GM12865 (cell line): ENCODE measurements around the gene AGTPBP1.

Experiments used
- DNase-seq: peaks from one replicate; pipeline ENCODE4 v3.0.0; 2010; ENCODE audit warnings: low read depth
- H3K4me3 ChIP-seq: 2 replicates; pipeline ENCODE4 v1.5.1; 2011; ENCODE audit warnings: mild to moderate bottlenecking, low read depth, low read length, control low read depth
- TF ChIP-seq, protein P1 (sequence below): IDR thresholded peaks from 2 replicates; pipeline ENCODE4 v1.5.1; 2011; ENCODE audit warnings: low read length, control low read depth, low read depth, inconsistent platforms; ENCODE audit not compliant: insufficient read depth; ENCODE audit errors: missing control alignments

The AGTPBP1 gene

DNA sequence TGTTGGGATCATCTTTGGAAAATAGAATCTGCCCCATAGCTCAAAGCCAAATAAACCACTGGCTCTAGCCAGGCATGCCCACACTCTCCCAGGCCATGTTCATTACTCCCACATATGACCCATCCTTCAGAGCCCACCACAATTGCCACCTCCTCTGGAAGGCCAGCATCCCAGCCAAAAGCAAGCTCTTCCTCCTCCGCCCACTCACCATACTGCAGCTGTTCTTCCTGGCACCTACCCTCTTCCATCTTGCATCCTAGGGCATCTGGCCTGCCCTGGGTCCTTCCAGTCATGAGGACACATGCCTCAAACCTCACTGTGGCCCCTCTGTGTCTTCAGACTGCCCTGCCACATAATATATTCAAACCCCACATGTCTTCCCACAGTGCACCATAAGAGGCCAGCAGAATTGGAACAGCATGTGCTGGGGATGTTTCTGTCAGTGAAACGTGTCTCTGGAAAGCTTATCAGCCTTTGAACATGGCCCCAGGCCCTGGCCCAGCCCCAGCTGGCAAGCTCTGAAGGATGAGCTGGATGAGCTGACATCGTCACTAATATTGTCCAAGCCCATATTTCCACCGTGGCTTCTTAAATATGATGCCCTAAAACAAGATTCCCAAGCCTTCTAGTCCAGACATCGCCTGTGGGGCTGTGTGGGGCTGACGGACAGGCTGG lies 230.8 kb downstream of the AGTPBP1 start:
- no peak for DNase-seq
- H3K4me3 ChIP-seq, result no peak overlapping the region
- TF ChIP-seq, protein P1, sequence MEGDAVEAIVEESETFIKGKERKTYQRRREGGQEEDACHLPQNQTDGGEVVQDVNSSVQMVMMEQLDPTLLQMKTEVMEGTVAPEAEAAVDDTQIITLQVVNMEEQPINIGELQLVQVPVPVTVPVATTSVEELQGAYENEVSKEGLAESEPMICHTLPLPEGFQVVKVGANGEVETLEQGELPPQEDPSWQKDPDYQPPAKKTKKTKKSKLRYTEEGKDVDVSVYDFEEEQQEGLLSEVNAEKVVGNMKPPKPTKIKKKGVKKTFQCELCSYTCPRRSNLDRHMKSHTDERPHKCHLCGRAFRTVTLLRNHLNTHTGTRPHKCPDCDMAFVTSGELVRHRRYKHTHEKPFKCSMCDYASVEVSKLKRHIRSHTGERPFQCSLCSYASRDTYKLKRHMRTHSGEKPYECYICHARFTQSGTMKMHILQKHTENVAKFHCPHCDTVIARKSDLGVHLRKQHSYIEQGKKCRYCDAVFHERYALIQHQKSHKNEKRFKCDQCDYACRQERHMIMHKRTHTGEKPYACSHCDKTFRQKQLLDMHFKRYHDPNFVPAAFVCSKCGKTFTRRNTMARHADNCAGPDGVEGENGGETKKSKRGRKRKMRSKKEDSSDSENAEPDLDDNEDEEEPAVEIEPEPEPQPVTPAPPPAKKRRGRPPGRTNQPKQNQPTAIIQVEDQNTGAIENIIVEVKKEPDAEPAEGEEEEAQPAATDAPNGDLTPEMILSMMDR, result no peak

DNA sequence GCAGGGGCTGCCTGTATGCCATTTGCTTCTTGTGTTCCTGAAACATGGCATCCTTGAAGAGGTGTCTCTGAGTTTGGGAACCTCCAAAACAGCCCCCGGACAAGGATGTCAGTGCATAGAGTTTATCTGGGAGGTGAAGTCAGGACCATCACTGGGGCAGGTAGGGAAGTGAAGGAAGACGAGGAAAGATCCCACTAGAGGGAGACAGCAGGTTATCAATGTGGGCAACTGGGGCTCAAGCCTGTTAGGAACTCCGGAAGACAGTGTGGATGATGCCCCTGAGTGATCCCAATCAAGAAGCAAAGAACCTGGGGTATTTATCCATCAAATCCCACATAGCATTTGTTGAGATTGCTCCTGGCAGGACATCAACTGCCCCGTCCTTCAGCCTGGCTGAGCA lies 233.1 kb downstream of the AGTPBP1 start:
- TF ChIP-seq, protein P1, result no peak
- no peak for DNase-seq
- no peak overlapping the region for H3K4me3 ChIP-seq

DNA sequence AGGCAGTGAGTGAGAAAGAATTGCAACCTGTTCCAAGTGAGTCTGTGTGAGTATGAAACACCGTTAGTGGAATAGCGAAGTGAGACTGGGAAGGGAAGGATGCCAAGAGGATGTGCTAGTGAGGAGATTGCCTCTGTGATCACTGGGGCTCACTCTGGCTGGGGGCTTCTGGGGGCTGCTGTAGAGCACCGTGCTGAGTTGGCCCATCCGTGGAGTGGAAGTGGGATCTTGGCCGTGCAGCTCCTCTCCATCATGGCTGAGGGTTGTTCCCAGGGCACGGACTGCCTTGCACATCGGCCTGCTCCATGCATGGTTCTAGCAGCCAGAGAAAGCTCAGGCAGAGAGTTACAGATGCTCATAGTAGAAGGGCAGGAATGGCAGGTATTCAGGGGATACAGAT lies 236.1 kb downstream of the AGTPBP1 start:
- no peak for DNase-seq
- TF ChIP-seq, protein P1, result no peak
- no peak overlapping the region for H3K4me3 ChIP-seq

DNA sequence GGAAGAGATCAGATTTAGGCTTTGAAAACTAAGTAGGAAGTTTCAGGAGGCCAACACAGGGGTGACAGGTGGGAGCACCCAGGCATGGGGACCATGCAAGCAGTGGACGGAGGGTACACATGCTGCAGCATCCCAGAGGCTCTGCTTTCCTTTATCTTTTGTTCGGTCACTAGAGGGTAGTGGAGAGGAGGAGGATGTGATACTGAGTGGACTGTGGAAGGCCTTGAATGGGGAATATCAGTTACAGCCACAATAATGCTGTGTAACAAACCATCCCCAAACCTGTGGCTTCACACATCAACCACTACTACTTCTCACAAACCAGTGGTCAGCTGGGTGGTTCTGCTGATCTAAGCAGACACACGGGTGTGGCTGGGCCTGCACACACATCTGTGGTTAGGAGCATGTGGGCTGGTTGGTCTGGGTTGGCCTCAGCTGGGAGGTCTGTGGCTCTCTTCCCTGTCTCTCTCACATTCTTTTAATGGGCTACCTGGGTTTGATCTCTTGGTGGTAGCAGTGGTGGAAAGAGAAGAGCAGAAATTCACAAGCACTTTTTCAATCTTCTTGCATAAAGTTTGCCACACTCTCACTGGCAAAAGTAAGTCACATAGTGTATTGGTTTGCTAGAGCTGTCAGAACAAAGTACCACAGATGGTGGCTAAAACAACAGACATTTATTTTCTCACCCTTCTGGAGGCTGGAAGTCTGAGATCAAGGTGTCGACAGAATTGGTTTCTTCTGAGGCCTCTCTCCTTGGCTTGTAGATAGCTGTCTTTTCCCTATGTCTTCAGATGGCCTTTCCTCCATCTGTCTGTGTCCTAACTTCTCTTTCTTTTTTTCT lies 238.7 kb downstream of the AGTPBP1 start:
- H3K4me3 ChIP-seq, result no peak overlapping the region
- DNase-seq, result peak; percentile 50
- TF ChIP-seq, protein P1, result no peak

DNA sequence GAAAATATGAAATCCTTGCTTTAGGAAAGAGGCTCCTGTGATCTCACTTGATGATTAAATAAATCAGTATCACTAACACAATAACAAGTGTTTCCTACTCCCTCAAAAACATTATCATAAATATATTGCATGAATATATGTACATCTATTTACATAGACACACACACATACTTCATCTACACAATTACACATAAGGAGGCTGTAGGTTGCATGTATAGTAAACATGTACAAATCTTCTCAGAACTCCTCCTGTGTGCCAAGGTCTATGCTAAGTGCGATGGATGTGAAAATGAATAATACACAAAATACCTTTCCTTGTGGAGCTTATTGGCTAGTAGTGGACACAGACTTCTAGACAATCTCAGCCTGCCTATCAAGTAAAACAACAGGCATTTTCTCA lies 239.9 kb downstream of the AGTPBP1 start:
- no peak overlapping the region for H3K4me3 ChIP-seq
- TF ChIP-seq, protein P1, result no peak
- no peak for DNase-seq

DNA sequence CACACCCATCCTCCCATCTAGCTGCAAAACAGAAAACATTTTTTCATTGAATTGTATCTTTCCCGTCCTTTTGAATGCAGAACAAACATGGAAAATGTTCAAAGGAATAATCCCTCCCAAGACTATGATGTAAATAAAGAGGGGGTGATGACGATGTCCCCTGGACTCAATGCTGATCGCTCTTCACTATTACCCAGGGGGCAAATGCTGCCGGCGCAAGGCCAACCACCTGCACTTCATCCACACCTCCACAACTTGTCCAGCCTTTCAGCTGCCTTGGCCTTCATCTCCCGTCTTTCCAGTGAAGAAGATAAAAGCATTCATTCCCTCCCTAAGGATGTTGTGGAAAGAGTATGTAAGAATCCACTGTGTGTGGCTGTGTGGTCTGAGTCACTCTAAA lies 240.3 kb downstream of the AGTPBP1 start:
- DNase-seq, result no peak
- TF ChIP-seq, protein P1, result no peak
- H3K4me3 ChIP-seq, result no peak overlapping the region
